HepG2 (cell line): Measurements from ENCODE around the gene MRAP. TPM values are rescaled to one million over a fixed set of nuclear protein-coding genes. Genes with fewer than 3 reads are reported as not detected.
A peak's percentile ranks its signal among the peaks of the same experiment; 100 is the strongest.

Experiments used
- ATAC-seq: fragments of 200-7000 bp; cut with Tn5 transposase; 3 replicates; pipeline ENCODE4 v1.9.1; 2020; ENCODE audit warnings: mild to moderate bottlenecking, moderate library complexity
- BruUV-seq: library from RNA; stranded (reverse); fragments of 400-500 nt; replicated peaks from 2 replicates; lab custom pipeline; 2021; lab: Mats Ljungman, UMichigan
- CTCF ChIA-PET: fragments of 300-600 bp; formaldehyde crosslinking; extraction: SDS; loops from one replicate; lab custom pipeline; 2021; ENCODE audit warnings: low total read pairs, inconsistent platforms, low intra/inter-chr PET ratio; lab: Yijun Ruan, JAX
- POLR2A ChIA-PET: fragments of 350-600 bp; sonication (Branson Sonifier 250); formaldehyde crosslinking; loops from one replicate; lab custom pipeline; 2020; ENCODE audit warnings: antibody characterized with exemption, inconsistent platforms; lab: Yijun Ruan, JAX
- DNase-seq: peaks from one replicate; pipeline ENCODE4 v3.0.0-alpha.2; 2015; ENCODE audit warnings: low spot score
- FAIRE-seq: peaks from 3 replicates; lab custom pipeline; 2011; peaks lifted over from hg19 to GRCh38; lab: Jason Lieb, UNC
- H2AFZ ChIP-seq: one replicate; pipeline ENCODE4 v1.6.1; 2011; ENCODE audit warnings: low read length, inconsistent platforms
- H3K27ac ChIP-seq: fragments of 300-600 bp; 3 replicates; pipeline ENCODE4 v1.8.0; 2011; ENCODE audit warnings: mixed run types, mild to moderate bottlenecking, mixed read lengths, low read length, inconsistent platforms; ENCODE audit not compliant: insufficient read depth; ENCODE audit errors: extremely low read length
- H3K27me3 ChIP-seq, 2 experiments: fragments of 200-600 bp in 1 of 2; 2 replicates in 1 of 2; 3 replicates in 1 of 2; pipeline versions ENCODE4 v1.6.0 to v1.8.0; 2011; ENCODE audit warnings: low read length in 2 of 2, mild to moderate bottlenecking in 2 of 2, moderate library complexity in 2 of 2, inconsistent platforms in 1 of 2; ENCODE audit not compliant: insufficient read depth in 2 of 2, control insufficient read depth in 1 of 2
- H3K36me3 ChIP-seq, 2 experiments: fragments of 200-600 bp in 1 of 2; replicated peaks in 1 of 2; 2 replicates in 1 of 2; 3 replicates in 1 of 2; pipeline versions ENCODE4 v1.5.1 to v1.8.0; 2011; ENCODE audit warnings: low read length in 2 of 2, inconsistent platforms in 1 of 2; ENCODE audit not compliant: insufficient read depth in 2 of 2, control insufficient read depth in 1 of 2
- H3K4me1 ChIP-seq: 2 replicates; pipeline ENCODE4 v1.5.1; 2012; ENCODE audit warnings: low read length, inconsistent platforms; ENCODE audit not compliant: insufficient read depth
- H3K4me2 ChIP-seq: 2 replicates; pipeline ENCODE4 v1.6.0; 2011; ENCODE audit warnings: low read depth, low read length, inconsistent platforms
- H3K4me3 ChIP-seq, 3 experiments: fragments of 200-600 bp in 1 of 3; sonication (generic), shearing (Covaris generic) in 1 of 3; replicated peaks in 1 of 3; 2 replicates each; pipeline ENCODE4 v1.5.1; 2011 to 2016; ENCODE audit warnings: low read length in 3 of 3, inconsistent platforms in 2 of 3, low read depth in 2 of 3, mild to moderate bottlenecking in 2 of 3, control low read depth in 1 of 3, mixed read lengths in 1 of 3; ENCODE audit not compliant: insufficient read depth in 1 of 3
- H3K79me2 ChIP-seq: one replicate; pipeline ENCODE4 v1.6.1; 2011; ENCODE audit warnings: low read length, inconsistent platforms; ENCODE audit not compliant: insufficient read depth
- H3K9ac ChIP-seq: 2 replicates; pipeline ENCODE4 v1.6.0; 2011; ENCODE audit warnings: mild to moderate bottlenecking, low read depth, low read length, inconsistent platforms; ENCODE audit not compliant: insufficient read depth
- H3K9me3 ChIP-seq: 2 replicates; pipeline ENCODE4 v1.5.1; 2012; ENCODE audit warnings: mild to moderate bottlenecking, low read length
- H4K20me1 ChIP-seq: 2 replicates; pipeline ENCODE4 v1.6.0; 2011; ENCODE audit warnings: inconsistent platforms, mild to moderate bottlenecking, low read length, moderate library complexity; ENCODE audit not compliant: insufficient read depth
- BATF2 ChIP-seq: sonication (generic); formaldehyde crosslinking; IDR thresholded peaks from 2 replicates; pipeline ENCODE4 v1.8.0; 2022; ENCODE audit warnings: mild to moderate bottlenecking, missing genetic modification reagents, moderate library complexity
- ELF1 ChIP-seq: sonication (generic); formaldehyde crosslinking; IDR thresholded peaks from 2 replicates; pipeline ENCODE4 v1.4.0; 2020; ENCODE audit warnings: missing genetic modification reagents
- IKZF4 ChIP-seq: sonication (generic); formaldehyde crosslinking; IDR thresholded peaks from 2 replicates; pipeline ENCODE4 v1.5.1; 2020; ENCODE audit warnings: borderline replicate concordance, mild to moderate bottlenecking, low read depth, missing genetic modification reagents; ENCODE audit errors: not compliant biosample characterization
- IKZF5 ChIP-seq: IDR thresholded peaks from 2 replicates; pipeline ENCODE4 v1.6.1; 2018; ENCODE audit warnings: missing genetic modification reagents, mild to moderate bottlenecking, missing compliant biosample characterization
- MEF2D ChIP-seq: sonication (generic); formaldehyde crosslinking; IDR thresholded peaks from 2 replicates; pipeline ENCODE4 v1.5.1; 2020; ENCODE audit warnings: mild to moderate bottlenecking, missing genetic modification reagents
- NFYC ChIP-seq: IDR thresholded peaks from 2 replicates; pipeline ENCODE4 v1.6.1; 2016; ENCODE audit warnings: missing genetic modification reagents, missing compliant biosample characterization
- NKX3-1 ChIP-seq: sonication (generic); formaldehyde crosslinking; IDR thresholded peaks from 2 replicates; pipeline ENCODE4 v1.5.0; 2020; ENCODE audit warnings: missing genetic modification reagents
- POGZ ChIP-seq: sonication (generic); formaldehyde crosslinking; IDR thresholded peaks from 2 replicates; pipeline ENCODE4 v1.4.0; 2020; ENCODE audit warnings: mild to moderate bottlenecking, missing genetic modification reagents
- THYN1 ChIP-seq: sonication (generic); formaldehyde crosslinking; IDR thresholded peaks from 2 replicates; pipeline ENCODE4 v1.8.1; 2023; ENCODE audit warnings: low read depth, mild to moderate bottlenecking, moderate library complexity, missing genetic modification reagents, borderline replicate concordance
- TSC22D2 ChIP-seq: sonication (generic); formaldehyde crosslinking; IDR thresholded peaks from 2 replicates; pipeline ENCODE4 v1.5.1; 2020; ENCODE audit warnings: missing genetic modification reagents, mild to moderate bottlenecking, borderline replicate concordance
- ZBTB33 ChIP-seq: sonication (generic); formaldehyde crosslinking; IDR thresholded peaks from 2 replicates; pipeline ENCODE4 v1.4.0; 2020; ENCODE audit warnings: missing genetic modification reagents
- ZNF276 ChIP-seq: sonication (generic); formaldehyde crosslinking; IDR thresholded peaks from 2 replicates; pipeline ENCODE4 v1.4.0; 2020; ENCODE audit warnings: mild to moderate bottlenecking, low read depth, missing genetic modification reagents
- ZNF331 ChIP-seq: sonication (generic); formaldehyde crosslinking; IDR thresholded peaks from 2 replicates; pipeline ENCODE4 v1.4.0; 2020; ENCODE audit warnings: missing genetic modification reagents
- ZNF598 ChIP-seq: sonication (generic); formaldehyde crosslinking; IDR thresholded peaks from 2 replicates; pipeline ENCODE4 v1.5.1; 2020; ENCODE audit warnings: mild to moderate bottlenecking, missing genetic modification reagents, borderline replicate concordance
- ZNF782 ChIP-seq: sonication (generic); formaldehyde crosslinking; IDR thresholded peaks from 2 replicates; pipeline ENCODE4 v1.4.0; 2020; ENCODE audit warnings: missing genetic modification reagents, mild to moderate bottlenecking, borderline replicate concordance
- WGBS: methylation state at CpG from one replicate; pipeline ENCODE4 v1.1.6; 2017; ENCODE audit warnings: low lambda C conversion rate; 5-methylcytosine and 5-hydroxymethylcytosine counted together
- in situ Hi-C: cut with HindIII; loops from 2 replicates; pipeline ENCODE4 v1.10.0; 2017; ENCODE audit warnings: low pct_unique_long_range_greater_than_20kb; ENCODE audit not compliant: extremely low pct_ligation_motif_present
- intact Hi-C: fragments of 100-400 bp; cut with micrococcal nuclease; formaldehyde crosslinking; loops from one replicate; pipeline ENCODE4 v1.10.0; 2022; ENCODE audit not compliant: unreplicated experiment
- polyA plus RNA-seq, 8 experiments: library from polyadenylated mRNA; depleted of rRNA in 3 of 8; stranded (reverse) in 7 of 8; unstranded in 1 of 8; fragments of >200 nt; fragmentation: Illumina TruSeq in 4 of 8; extraction: Trizol in 4 of 8; gene quantifications; 2 replicates each; pipeline versions ENCODE4 v1.2.1 to v1.2.3, GENCODE V29; 2011 to 2016; ENCODE audit warnings: low read depth in 4 of 8, missing spikeins in 1 of 8, mixed read lengths in 1 of 8; ENCODE audit not compliant: insufficient read depth in 1 of 8
- total RNA-seq, 5 experiments: library from RNA; depleted of rRNA; stranded (reverse); fragments of >200 nt; fragmentation: Illumina TruSeq; extraction: Trizol; gene quantifications; 2 replicates each; pipeline ENCODE4 v1.2.3, GENCODE V29; 2016; ENCODE audit warnings: low read depth in 1 of 5

MRAP gene
- total and polyA plus RNA-seq, 2 of the 13 experiments (the other 11 are each of a cell fraction or from before 2014, with no cell fraction given), result 0.46 to 1.2 TPM

GRCh38 chr21:32350211-32350980, 51.7 kb downstream of the MRAP start:
- intact Hi-C loops, result no loop called here
- no peak for DNase-seq
- peak; percentile 32 for ATAC-seq
- H3K9ac ChIP-seq, result no peak overlapping the region
- FAIRE-seq, result no peak
- H3K36me3 ChIP-seq, result peaks cover 53 to 97% of the 10 kb centered on the region in 2 experiments
- BruUV-seq, result no TSS peak
- no peaks in the 10 kb centered on the region for H3K79me2 ChIP-seq
- TF ChIP-seq ZBTB33 (CRISPR knock-in tag) (no peak), MEF2D (no peak), NKX3-1 (CRISPR knock-in tag) (no peak), NFYC (no peak), TSC22D2 (CRISPR knock-in tag) (no peak), THYN1 (CRISPR knock-in tag) (no peak), ZNF331 (CRISPR knock-in tag) (no peak), IKZF4 (no peak), ELF1 (no peak), POGZ (CRISPR knock-in tag) (no peak), ZNF782 (CRISPR knock-in tag) (no peak), ZNF276 (CRISPR knock-in tag) (no peak), ZNF598 (no peak), BATF2 (CRISPR knock-in tag) (no peak), IKZF5 (CRISPR knock-in tag) (no peak)
- TF ChIP-seq, all 625 proteins: peak for 0
- ChIA-PET POLR2A (no interaction called here), CTCF (no interaction called here)
- Histone ChIP-seq H4K20me1 (no peaks in the 10 kb centered on the region), H3K27ac (no peak overlapping the region), H3K9me3 (no peaks in the 10 kb centered on the region), H3K27me3 (no peaks in the 10 kb centered on the region), H2AFZ (no peak overlapping the region), H3K4me3 (no peak overlapping the region), H3K4me1 (no peaks in the 10 kb centered on the region), H3K4me2 (no peak overlapping the region)
- in situ Hi-C loops, result no loop called here
- WGBS, result 90% methylated on average over 14 of the region's 16 CpGs
